SK-N-SH treated with all-trans-retinoic acid at 6 μM for 48 hours (cell line): ENCODE measurements around the gene CPT1A.

Source experiments
- ATAC-seq: fragments of 200-7000 bp; cut with Tn5 transposase; 3 replicates; pipeline ENCODE4 v1.9.1; 2020; ENCODE audit warnings: mild to moderate bottlenecking, moderate library complexity
- BACH2 ChIP-seq: fragments of 250-450 bp; sonication (Bioruptor Pico); IDR thresholded peaks from 2 replicates; pipeline ENCODE4 v1.9.0; 2021; ENCODE audit warnings: mild to moderate bottlenecking, borderline replicate concordance
- CSDC2 ChIP-seq: fragments of 250-450 bp; sonication (Bioruptor Pico); IDR thresholded peaks from 2 replicates; pipeline ENCODE4 v1.5.0; 2020; ENCODE audit warnings: mild to moderate bottlenecking, moderate library complexity
- ESRRG ChIP-seq: fragments of 250-450 bp; sonication (Bioruptor Pico); IDR thresholded peaks from 2 replicates; pipeline ENCODE4 v1.6.1; 2021; ENCODE audit warnings: mild to moderate bottlenecking
- GLIS3 ChIP-seq: fragments of 250-450 bp; sonication (Bioruptor Pico); IDR thresholded peaks from 2 replicates; pipeline ENCODE4 v1.5.0; 2020; ENCODE audit warnings: mild to moderate bottlenecking, moderate library complexity
- ISL1 ChIP-seq: fragments of 250-450 bp; sonication (Bioruptor Pico); IDR thresholded peaks from 2 replicates; pipeline ENCODE4 v2.1.2; 2022; ENCODE audit warnings: mild to moderate bottlenecking, moderate library complexity
- OSR1 ChIP-seq: fragments of 250-450 bp; sonication (Bioruptor Pico); IDR thresholded peaks from 2 replicates; pipeline ENCODE4 v1.8.0; 2022; ENCODE audit warnings: moderate library complexity, mild to moderate bottlenecking, inconsistent platforms
- PPARA ChIP-seq: fragments of 250-450 bp; sonication (Bioruptor Pico); IDR thresholded peaks from 2 replicates; pipeline ENCODE4 v1.5.0; 2020; ENCODE audit warnings: mild to moderate bottlenecking, borderline replicate concordance
- RARB ChIP-seq: fragments of 250-450 bp; sonication (Bioruptor Pico); IDR thresholded peaks from 2 replicates; pipeline ENCODE4 v1.8.0; 2021; ENCODE audit warnings: mild to moderate bottlenecking, moderate library complexity
- SNAI2 ChIP-seq: fragments of 250-450 bp; sonication (Bioruptor Pico); IDR thresholded peaks from 2 replicates; pipeline ENCODE4 v1.5.0; 2020; ENCODE audit warnings: mild to moderate bottlenecking, moderate library complexity
- TCF4 ChIP-seq: fragments of 250-450 bp; sonication (Bioruptor Pico); IDR thresholded peaks from 2 replicates; pipeline ENCODE4 v1.8.0; 2021; ENCODE audit warnings: mild to moderate bottlenecking, moderate library complexity, borderline replicate concordance
- TOX ChIP-seq: fragments of 250-450 bp; sonication (Bioruptor Pico); IDR thresholded peaks from 2 replicates; pipeline ENCODE4 v1.8.0; 2021; ENCODE audit warnings: mild to moderate bottlenecking, moderate library complexity, borderline replicate concordance
- ZC3H10 ChIP-seq: fragments of 250-450 bp; sonication (Bioruptor Pico); IDR thresholded peaks from 2 replicates; pipeline ENCODE4 v1.5.1; 2021; ENCODE audit warnings: mild to moderate bottlenecking, moderate library complexity
- ZFP3 ChIP-seq: fragments of 250-450 bp; sonication (Bioruptor Pico); IDR thresholded peaks from 2 replicates; pipeline ENCODE4 v1.5.0; 2020; ENCODE audit warnings: mild to moderate bottlenecking, moderate library complexity
- ZFP30 ChIP-seq: fragments of 450-650 bp; formaldehyde crosslinking; IDR thresholded peaks from 2 replicates; pipeline ENCODE4 v1.5.0; 2022; ENCODE audit warnings: mild to moderate bottlenecking, moderate library complexity
- ZNF565 ChIP-seq: fragments of 450-650 bp; formaldehyde crosslinking; conservative IDR thresholded peaks from 2 replicates; pipeline ENCODE4 v1.5.0; 2020; ENCODE audit warnings: low read depth, mild to moderate bottlenecking, moderate library complexity
- ZNF70 ChIP-seq: fragments of 450-650 bp; formaldehyde crosslinking; IDR thresholded peaks from 2 replicates; pipeline ENCODE4 v1.5.0; 2020; ENCODE audit warnings: mild to moderate bottlenecking, moderate library complexity
- ZNF8 ChIP-seq: fragments of 450-650 bp; formaldehyde crosslinking; IDR thresholded peaks from 2 replicates; pipeline ENCODE4 v1.5.0; 2020; ENCODE audit warnings: mild to moderate bottlenecking, moderate library complexity
- TF ChIP-seq, protein P1 (sequence below): fragments of 250-450 bp; sonication (Bioruptor Pico); IDR thresholded peaks from 2 replicates; pipeline ENCODE4 v1.8.0; 2021; ENCODE audit warnings: low read depth, mild to moderate bottlenecking, moderate library complexity, borderline replicate concordance
- TF ChIP-seq, protein P2 (sequence below): fragments of 250-450 bp; sonication (Bioruptor Pico); IDR thresholded peaks from 2 replicates; pipeline ENCODE4 v1.5.0; 2020; ENCODE audit warnings: mild to moderate bottlenecking, moderate library complexity
- TF ChIP-seq, protein P3 (sequence below): fragments of 250-450 bp; sonication (Bioruptor Pico); IDR thresholded peaks from 2 replicates; pipeline ENCODE4 v1.8.0; 2020; ENCODE audit warnings: mild to moderate bottlenecking, moderate library complexity, borderline replicate concordance
- TF ChIP-seq, protein P4 (sequence below): fragments of 250-450 bp; sonication (Bioruptor Pico); IDR thresholded peaks from 2 replicates; pipeline ENCODE4 v1.5.1; 2021; ENCODE audit warnings: mild to moderate bottlenecking, moderate library complexity
- TF ChIP-seq, protein P5 (sequence below): fragments of 250-450 bp; sonication (Bioruptor Pico); IDR thresholded peaks from 2 replicates; pipeline ENCODE4 v1.5.1; 2020; ENCODE audit warnings: low read depth, mild to moderate bottlenecking, moderate library complexity

CPT1A gene

DNA sequence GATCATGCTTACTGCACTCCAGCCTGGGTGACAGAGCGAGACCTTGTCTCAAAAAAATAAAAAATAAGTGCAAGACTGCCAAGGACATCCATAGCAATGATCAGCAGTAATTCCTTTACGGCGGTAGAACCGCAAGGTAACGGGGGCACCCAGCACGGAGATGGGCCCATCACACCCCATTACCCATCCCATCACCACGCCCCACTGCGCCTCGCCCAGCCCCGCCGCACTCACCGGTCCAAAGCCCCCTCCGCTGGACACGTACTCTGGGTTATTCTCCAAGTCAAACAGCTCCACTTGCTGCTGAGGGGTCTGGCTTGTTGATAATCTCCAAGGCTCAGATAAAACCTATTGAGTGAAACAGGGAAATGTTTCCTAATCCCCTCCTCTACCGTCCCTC, 81.7 kb downstream of the CPT1A start:
- ATAC-seq = no peak
- TF ChIP-seq ZNF70 (no peak), ZNF565 (CRISPR knock-in tag) (no peak), PPARA (CRISPR knock-in tag) (no peak), TCF4 (no peak), ZFP3 (CRISPR knock-in tag) (no peak), SNAI2 (no peak), ZC3H10 (CRISPR knock-in tag) (no peak), GLIS3 (CRISPR knock-in tag) (no peak), BACH2 (CRISPR knock-in tag) (no peak), ESRRG (CRISPR knock-in tag) (no peak)
- TF ChIP-seq, protein P1, sequence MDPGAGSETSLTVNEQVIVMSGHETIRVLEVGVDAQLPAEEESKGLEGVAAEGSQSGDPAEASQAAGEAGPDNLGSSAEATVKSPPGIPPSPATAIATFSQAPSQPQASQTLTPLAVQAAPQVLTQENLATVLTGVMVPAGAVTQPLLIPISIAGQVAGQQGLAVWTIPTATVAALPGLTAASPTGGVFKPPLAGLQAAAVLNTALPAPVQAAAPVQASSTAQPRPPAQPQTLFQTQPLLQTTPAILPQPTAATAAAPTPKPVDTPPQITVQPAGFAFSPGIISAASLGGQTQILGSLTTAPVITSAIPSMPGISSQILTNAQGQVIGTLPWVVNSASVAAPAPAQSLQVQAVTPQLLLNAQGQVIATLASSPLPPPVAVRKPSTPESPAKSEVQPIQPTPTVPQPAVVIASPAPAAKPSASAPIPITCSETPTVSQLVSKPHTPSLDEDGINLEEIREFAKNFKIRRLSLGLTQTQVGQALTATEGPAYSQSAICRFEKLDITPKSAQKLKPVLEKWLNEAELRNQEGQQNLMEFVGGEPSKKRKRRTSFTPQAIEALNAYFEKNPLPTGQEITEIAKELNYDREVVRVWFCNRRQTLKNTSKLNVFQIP (CRISPR knock-in tag) = no peak

DNA sequence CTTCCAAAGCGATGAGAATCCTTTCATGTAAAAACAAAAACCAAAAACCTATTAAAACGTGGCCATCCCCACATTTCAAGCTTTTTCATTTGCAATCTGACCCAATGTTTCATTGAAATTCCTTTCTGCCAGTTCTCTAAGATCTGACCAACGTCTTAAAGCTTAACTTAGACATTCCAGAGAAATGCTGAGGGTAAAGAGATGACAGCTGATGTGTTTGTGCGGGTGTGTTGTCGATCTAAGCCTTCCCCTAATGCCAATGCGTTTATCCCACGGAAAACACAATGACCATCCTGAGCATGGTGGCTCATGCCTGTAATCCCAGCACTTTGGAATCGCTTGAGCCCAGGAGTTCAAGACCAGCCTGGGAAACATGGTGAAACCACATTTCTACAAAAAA, 84.0 kb downstream of the CPT1A start:
- TF ChIP-seq CSDC2 = no peak
- TF ChIP-seq ISL1 (CRISPR knock-in tag) = no peak
- TF ChIP-seq ZFP3 (CRISPR knock-in tag) = no peak
- no peak for TF ChIP-seq OSR1
- no peak for TF ChIP-seq ZC3H10 (CRISPR knock-in tag)
- TF ChIP-seq, protein P2, sequence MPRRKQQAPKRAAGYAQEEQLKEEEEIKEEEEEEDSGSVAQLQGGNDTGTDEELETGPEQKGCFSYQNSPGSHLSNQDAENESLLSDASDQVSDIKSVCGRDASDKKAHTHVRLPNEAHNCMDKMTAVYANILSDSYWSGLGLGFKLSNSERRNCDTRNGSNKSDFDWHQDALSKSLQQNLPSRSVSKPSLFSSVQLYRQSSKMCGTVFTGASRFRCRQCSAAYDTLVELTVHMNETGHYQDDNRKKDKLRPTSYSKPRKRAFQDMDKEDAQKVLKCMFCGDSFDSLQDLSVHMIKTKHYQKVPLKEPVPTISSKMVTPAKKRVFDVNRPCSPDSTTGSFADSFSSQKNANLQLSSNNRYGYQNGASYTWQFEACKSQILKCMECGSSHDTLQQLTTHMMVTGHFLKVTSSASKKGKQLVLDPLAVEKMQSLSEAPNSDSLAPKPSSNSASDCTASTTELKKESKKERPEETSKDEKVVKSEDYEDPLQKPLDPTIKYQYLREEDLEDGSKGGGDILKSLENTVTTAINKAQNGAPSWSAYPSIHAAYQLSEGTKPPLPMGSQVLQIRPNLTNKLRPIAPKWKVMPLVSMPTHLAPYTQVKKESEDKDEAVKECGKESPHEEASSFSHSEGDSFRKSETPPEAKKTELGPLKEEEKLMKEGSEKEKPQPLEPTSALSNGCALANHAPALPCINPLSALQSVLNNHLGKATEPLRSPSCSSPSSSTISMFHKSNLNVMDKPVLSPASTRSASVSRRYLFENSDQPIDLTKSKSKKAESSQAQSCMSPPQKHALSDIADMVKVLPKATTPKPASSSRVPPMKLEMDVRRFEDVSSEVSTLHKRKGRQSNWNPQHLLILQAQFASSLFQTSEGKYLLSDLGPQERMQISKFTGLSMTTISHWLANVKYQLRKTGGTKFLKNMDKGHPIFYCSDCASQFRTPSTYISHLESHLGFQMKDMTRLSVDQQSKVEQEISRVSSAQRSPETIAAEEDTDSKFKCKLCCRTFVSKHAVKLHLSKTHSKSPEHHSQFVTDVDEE (CRISPR knock-in tag) = no peak
- TF ChIP-seq TOX (CRISPR knock-in tag) = no peak
- TF ChIP-seq ESRRG (CRISPR knock-in tag) = no peak
- TF ChIP-seq, protein P3, sequence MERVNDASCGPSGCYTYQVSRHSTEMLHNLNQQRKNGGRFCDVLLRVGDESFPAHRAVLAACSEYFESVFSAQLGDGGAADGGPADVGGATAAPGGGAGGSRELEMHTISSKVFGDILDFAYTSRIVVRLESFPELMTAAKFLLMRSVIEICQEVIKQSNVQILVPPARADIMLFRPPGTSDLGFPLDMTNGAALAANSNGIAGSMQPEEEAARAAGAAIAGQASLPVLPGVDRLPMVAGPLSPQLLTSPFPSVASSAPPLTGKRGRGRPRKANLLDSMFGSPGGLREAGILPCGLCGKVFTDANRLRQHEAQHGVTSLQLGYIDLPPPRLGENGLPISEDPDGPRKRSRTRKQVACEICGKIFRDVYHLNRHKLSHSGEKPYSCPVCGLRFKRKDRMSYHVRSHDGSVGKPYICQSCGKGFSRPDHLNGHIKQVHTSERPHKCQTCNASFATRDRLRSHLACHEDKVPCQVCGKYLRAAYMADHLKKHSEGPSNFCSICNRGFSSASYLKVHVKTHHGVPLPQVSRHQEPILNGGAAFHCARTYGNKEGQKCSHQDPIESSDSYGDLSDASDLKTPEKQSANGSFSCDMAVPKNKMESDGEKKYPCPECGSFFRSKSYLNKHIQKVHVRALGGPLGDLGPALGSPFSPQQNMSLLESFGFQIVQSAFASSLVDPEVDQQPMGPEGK = no peak
- no peak for TF ChIP-seq SNAI2
- TF ChIP-seq BACH2 (CRISPR knock-in tag) = no peak
- TF ChIP-seq ZNF565 (CRISPR knock-in tag) = no peak
- no peak for TF ChIP-seq ZNF70
- no peak for TF ChIP-seq GLIS3 (CRISPR knock-in tag)
- TF ChIP-seq, protein P4, sequence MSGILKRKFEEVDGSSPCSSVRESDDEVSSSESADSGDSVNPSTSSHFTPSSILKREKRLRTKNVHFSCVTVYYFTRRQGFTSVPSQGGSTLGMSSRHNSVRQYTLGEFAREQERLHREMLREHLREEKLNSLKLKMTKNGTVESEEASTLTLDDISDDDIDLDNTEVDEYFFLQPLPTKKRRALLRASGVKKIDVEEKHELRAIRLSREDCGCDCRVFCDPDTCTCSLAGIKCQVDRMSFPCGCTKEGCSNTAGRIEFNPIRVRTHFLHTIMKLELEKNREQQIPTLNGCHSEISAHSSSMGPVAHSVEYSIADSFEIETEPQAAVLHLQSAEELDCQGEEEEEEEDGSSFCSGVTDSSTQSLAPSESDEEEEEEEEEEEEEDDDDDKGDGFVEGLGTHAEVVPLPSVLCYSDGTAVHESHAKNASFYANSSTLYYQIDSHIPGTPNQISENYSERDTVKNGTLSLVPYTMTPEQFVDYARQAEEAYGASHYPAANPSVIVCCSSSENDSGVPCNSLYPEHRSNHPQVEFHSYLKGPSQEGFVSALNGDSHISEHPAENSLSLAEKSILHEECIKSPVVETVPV (CRISPR knock-in tag) = no peak
- TF ChIP-seq ZNF8 (CRISPR knock-in tag) = no peak
- no peak for TF ChIP-seq RARB (CRISPR knock-in tag)
- no peak for ATAC-seq

DNA sequence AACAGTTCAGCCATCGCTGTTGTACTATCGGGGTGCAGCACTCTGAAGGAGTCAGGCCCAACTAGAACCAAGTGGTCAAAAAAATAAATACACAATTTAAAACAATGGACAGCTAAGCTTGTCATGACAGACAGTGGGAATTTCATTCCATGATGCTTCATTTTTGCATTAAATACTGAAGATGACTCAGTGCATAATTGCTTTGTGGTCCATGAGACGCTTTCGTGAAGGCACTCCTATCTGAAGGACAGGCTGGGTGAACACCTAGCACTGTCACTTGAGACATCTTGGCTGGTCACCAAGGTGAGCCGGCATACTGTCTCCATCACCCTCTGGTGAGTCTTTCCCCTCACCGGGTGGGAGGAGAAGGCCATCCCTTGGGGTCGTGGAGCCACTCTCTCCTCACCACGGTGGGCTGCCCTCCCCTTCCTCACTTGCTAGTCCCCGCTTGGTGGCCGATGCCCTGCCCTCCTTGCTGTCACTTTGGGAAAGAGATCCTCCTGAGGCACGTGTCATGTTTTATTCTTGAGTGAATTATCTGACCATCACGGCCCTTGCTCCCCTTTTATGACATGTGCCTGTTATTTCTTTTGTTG, 85.4 kb downstream of the CPT1A start:
- ATAC-seq = no peak
- TF ChIP-seq, protein P2 (CRISPR knock-in tag) = no peak
- TF ChIP-seq RARB (CRISPR knock-in tag) (no peak), TOX (CRISPR knock-in tag) (no peak), GLIS3 (CRISPR knock-in tag) (no peak), ESRRG (CRISPR knock-in tag) (no peak), ZNF8 (CRISPR knock-in tag) (no peak), BACH2 (CRISPR knock-in tag) (no peak), ZFP30 (CRISPR knock-in tag) (no peak), ZFP3 (CRISPR knock-in tag) (no peak), ZNF565 (CRISPR knock-in tag) (no peak), ZNF70 (no peak), CSDC2 (no peak), ZC3H10 (CRISPR knock-in tag) (no peak), ISL1 (CRISPR knock-in tag) (no peak), SNAI2 (no peak), OSR1 (no peak)
- TF ChIP-seq, protein P4 (CRISPR knock-in tag) = no peak
- TF ChIP-seq, protein P5, sequence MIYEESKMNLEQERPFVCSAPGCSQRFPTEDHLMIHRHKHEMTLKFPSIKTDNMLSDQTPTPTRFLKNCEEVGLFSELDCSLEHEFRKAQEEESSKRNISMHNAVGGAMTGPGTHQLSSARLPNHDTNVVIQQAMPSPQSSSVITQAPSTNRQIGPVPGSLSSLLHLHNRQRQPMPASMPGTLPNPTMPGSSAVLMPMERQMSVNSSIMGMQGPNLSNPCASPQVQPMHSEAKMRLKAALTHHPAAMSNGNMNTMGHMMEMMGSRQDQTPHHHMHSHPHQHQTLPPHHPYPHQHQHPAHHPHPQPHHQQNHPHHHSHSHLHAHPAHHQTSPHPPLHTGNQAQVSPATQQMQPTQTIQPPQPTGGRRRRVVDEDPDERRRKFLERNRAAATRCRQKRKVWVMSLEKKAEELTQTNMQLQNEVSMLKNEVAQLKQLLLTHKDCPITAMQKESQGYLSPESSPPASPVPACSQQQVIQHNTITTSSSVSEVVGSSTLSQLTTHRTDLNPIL = no peak
- TF ChIP-seq, all 23 proteins: peak for 0
